NT2/D1 (cell line): Measurements from ENCODE around the gene ZMYND19.

ENCODE experiments used
- YY1 ChIP-seq: IDR thresholded peaks from 2 replicates; pipeline ENCODE4 v1.6.1; 2011; ENCODE audit not compliant: insufficient read length, insufficient read depth
- ZNF274 ChIP-seq: IDR thresholded peaks from 2 replicates; pipeline ENCODE4 v1.6.1; 2011; ENCODE audit warnings: mild to moderate bottlenecking, low read depth, low read length

DNA sequence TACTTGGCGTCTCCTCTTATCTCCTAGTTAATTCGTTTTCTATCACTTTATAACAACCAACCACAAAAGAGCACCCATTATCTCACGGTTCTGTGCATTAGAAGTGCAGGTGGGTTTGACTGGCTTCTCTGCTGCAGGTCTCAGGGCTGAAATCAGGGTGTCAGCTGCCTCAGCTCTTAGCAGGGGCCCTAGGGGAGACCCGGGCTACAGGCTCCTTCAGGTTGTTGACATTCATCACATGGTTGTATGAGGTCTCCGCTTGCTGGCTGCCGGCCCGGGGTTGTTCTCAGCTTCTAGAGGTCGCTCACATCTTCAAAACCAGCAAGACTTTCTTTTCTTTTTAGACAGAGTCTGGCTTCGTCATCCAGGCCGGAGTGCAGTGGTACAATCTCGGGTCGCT lies 2.9 kb upstream of the ZMYND19 start:
- no peak for TF ChIP-seq ZNF274
- TF ChIP-seq YY1, result no peak
